Type B pancreatic cell (in vitro differentiated cells): ENCODE data around the gene TRIM13. TPM values are rescaled to one million over a fixed set of nuclear protein-coding genes. Genes with fewer than 3 reads are reported as not detected.
"Not testable (repeated sequence)": the region's sequence is repeated elsewhere in the genome, so short reads cannot be mapped to it uniquely, and the experiment has no call there.

Experiments
- DNase-seq: peaks from one replicate; pipeline ENCODE4 v3.0.0; 2021; ENCODE audit warnings: mixed read lengths; ENCODE audit not compliant: unreplicated experiment; ENCODE audit errors: extremely low spot score
- H3K27ac Mint-ChIP-seq: 2 replicates; pipeline ENCODE4 v1.8.0; 2021; ENCODE audit warnings: mild to moderate bottlenecking, mixed read lengths
- H3K27me3 Mint-ChIP-seq: 2 replicates; pipeline ENCODE4 v1.8.0; 2021; ENCODE audit warnings: mixed read lengths
- H3K36me3 Mint-ChIP-seq: 2 replicates; pipeline ENCODE4 v1.8.0; 2021; ENCODE audit warnings: mixed read lengths
- H3K4me1 Mint-ChIP-seq: one replicate; pipeline ENCODE4 v1.8.0; 2021; ENCODE audit warnings: mixed read lengths; ENCODE audit not compliant: unreplicated experiment
- H3K4me3 Mint-ChIP-seq: 2 replicates; pipeline ENCODE4 v1.8.0; 2021; ENCODE audit warnings: mild to moderate bottlenecking, mixed read lengths
- H3K9me3 Mint-ChIP-seq: 2 replicates; pipeline ENCODE4 v1.8.0; 2021; ENCODE audit warnings: mixed read lengths
- total RNA-seq: library from RNA; stranded (reverse); gene quantifications from 2 replicates; pipeline ENCODE4 v1.2.1, GENCODE V29; 2021; ENCODE audit warnings: low replicate concordance
- TF ChIP-seq, protein P1 (sequence below): fragments of 200-600 bp; sonication (generic); conservative IDR thresholded peaks from 2 replicates; pipeline ENCODE4 v1.5.0; 2021; ENCODE audit warnings: antibody characterized with exemption, mild to moderate bottlenecking

The TRIM13 gene
- total RNA-seq, 1 donor from 2014 or later, result 42.0 TPM

GRCh38 chr13:49976314-49977258, 20.3 kb upstream of the TRIM13 start:
- H3K4me3 Mint-ChIP-seq, result no peak overlapping the region

GRCh38 chr13:49977992-49978391, 18.9 kb upstream of the TRIM13 start:
- Mint-ChIP-seq H3K27ac (no peak overlapping the region), H3K4me1 (peaks cover 15% of the 10 kb centered on the region), H3K27me3 (no peaks in the 10 kb centered on the region), H3K4me3 (no peak overlapping the region), H3K36me3 (peaks cover 3% of the 10 kb centered on the region), H3K9me3 (no peaks in the 10 kb centered on the region)
- TF ChIP-seq, protein P1, sequence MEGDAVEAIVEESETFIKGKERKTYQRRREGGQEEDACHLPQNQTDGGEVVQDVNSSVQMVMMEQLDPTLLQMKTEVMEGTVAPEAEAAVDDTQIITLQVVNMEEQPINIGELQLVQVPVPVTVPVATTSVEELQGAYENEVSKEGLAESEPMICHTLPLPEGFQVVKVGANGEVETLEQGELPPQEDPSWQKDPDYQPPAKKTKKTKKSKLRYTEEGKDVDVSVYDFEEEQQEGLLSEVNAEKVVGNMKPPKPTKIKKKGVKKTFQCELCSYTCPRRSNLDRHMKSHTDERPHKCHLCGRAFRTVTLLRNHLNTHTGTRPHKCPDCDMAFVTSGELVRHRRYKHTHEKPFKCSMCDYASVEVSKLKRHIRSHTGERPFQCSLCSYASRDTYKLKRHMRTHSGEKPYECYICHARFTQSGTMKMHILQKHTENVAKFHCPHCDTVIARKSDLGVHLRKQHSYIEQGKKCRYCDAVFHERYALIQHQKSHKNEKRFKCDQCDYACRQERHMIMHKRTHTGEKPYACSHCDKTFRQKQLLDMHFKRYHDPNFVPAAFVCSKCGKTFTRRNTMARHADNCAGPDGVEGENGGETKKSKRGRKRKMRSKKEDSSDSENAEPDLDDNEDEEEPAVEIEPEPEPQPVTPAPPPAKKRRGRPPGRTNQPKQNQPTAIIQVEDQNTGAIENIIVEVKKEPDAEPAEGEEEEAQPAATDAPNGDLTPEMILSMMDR, result no peak
- DNase-seq, result no peak

More at GRCh38 chr13:49976314-49977258, 20.3 kb upstream of the TRIM13 start:
- H3K27ac Mint-ChIP-seq, result peak overlapping the region; percentile 3
- H3K36me3 Mint-ChIP-seq, result no peaks in the 10 kb centered on the region
- H3K4me1 Mint-ChIP-seq, result peaks cover 15% of the 10 kb centered on the region
- H3K27me3 Mint-ChIP-seq, result no peaks in the 10 kb centered on the region
- TF ChIP-seq, protein P1, result peak; percentile 95
- no peaks in the 10 kb centered on the region for H3K9me3 Mint-ChIP-seq
- no peak for DNase-seq

DNA sequence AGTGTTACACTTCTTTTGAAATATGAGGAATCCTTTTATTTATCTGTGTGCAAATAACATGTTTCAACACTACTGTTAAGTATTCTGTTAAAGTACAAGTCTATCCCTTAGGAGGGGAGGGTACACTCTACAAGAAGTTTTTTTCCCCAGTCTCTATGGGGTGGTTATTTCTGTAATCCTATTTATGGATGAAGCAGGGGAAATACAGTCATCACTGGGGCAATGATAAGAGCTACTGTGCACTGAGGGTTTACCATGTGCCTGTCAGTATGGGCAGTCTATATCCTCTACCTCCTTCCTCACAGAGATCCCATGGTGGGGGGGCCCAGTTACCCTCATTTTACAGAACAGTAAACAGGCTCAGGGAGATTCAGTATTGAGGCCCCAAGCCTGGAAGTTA, 16.6 kb upstream of the TRIM13 start:
- Mint-ChIP-seq H3K27ac (no peak overlapping the region), H3K4me3 (no peak overlapping the region), H3K4me1 (peaks cover 15% of the 10 kb centered on the region), H3K36me3 (peaks cover 3% of the 10 kb centered on the region), H3K9me3 (no peaks in the 10 kb centered on the region), H3K27me3 (no peaks in the 10 kb centered on the region)
- no peak for DNase-seq
- TF ChIP-seq, protein P1, result no peak

DNA sequence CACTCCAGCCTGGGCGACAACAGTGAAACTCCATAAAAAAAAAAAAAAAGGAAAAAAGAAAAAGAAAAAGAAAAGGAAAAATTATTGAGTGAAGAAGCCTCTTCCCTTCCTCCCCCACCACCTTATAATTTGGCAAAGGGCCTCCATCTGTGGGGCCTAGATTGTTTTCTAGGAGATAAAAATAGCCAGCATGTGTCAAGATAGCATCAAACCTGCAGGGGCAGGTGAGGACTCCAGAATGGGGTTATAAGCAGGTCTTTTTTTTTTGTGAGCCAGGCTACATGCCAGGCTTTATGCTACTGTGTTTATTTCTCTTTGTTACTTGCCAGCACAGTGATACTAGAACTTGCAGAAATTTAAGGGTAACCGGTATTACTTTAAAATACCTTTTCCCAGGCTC, 11.7 kb upstream of the TRIM13 start:
- no peak for DNase-seq
- H3K4me1 Mint-ChIP-seq, result peaks cover 3% of the 10 kb centered on the region
- peaks cover 3% of the 10 kb centered on the region for H3K36me3 Mint-ChIP-seq
- H3K27ac Mint-ChIP-seq, result no peak overlapping the region
- no peaks in the 10 kb centered on the region for H3K27me3 Mint-ChIP-seq
- TF ChIP-seq, protein P1, result no peak
- no peak overlapping the region for H3K4me3 Mint-ChIP-seq
- H3K9me3 Mint-ChIP-seq, result no peaks in the 10 kb centered on the region

DNA sequence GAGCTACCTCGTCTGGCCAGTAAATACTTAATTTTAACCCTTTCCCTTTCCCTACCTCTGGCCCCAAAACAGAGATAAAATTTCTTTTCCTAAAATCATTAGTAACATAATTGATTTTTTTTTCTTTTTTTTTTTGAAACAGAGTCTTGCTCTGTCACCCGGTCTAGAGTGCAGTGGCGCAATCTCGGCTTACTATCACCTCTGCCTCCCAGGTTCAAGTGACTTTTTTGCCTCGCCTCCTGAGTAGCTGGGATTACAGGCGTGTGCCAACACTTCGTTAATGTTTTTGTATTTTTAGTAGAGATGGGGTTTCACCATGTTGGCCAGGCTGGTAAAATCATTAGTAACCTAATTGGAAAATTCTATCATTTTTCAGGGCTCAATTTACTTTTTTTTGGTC, 10.4 kb upstream of the TRIM13 start:
- DNase-seq, result no peak
- Mint-ChIP-seq H3K4me1 (no peaks in the 10 kb centered on the region), H3K36me3 (peaks cover 3% of the 10 kb centered on the region), H3K27ac (no peak overlapping the region), H3K27me3 (no peaks in the 10 kb centered on the region), H3K4me3 (no peak overlapping the region), H3K9me3 (no peaks in the 10 kb centered on the region)
- TF ChIP-seq, protein P1, result no peak

- not testable (repeated sequence) for H3K36me3 Mint-ChIP-seq, H3K4me3 Mint-ChIP-seq, DNase-seq, H3K27ac Mint-ChIP-seq, H3K4me1 Mint-ChIP-seq, H3K27me3 Mint-ChIP-seq, H3K9me3 Mint-ChIP-seq
These were observed 6.2 kb upstream of the TRIM13 start for GRCh38 chr13:49990612-49991011.
